HEK293 (cell line): ENCODE measurements around the gene IL4R.

ENCODE experiments used
- CTCF ChIA-PET: fragments of 350-600 bp; formaldehyde crosslinking; extraction: SDS; loops from one replicate; lab custom pipeline; 2021; ENCODE audit warnings: antibody characterized with exemption; lab: Yijun Ruan, JAX
- POLR2A ChIA-PET: fragments of 300-600 bp; formaldehyde crosslinking; extraction: SDS; loops from one replicate; lab custom pipeline; 2020; ENCODE audit warnings: antibody characterized with exemption, inconsistent platforms; lab: Yijun Ruan, JAX
- H3K27ac ChIP-seq: fragments of 200-500 bp; sonication (Bioruptor generic); 2 replicates; pipeline ENCODE4 v1.5.1; 2014; ENCODE audit warnings: low read depth, low read length, control low read depth, inconsistent platforms; ENCODE audit errors: extremely low read depth
- H3K36me3 ChIP-seq, 2 experiments: fragments of 200-500 bp in 1 of 2; sonication (Bioruptor generic) in 1 of 2; 1 replicate in 1 of 2; 2 replicates in 1 of 2; pipeline ENCODE4 v1.5.1; 2014 to 2017; ENCODE audit warnings: inconsistent platforms in 2 of 2, low read length in 2 of 2; ENCODE audit not compliant: control insufficient read depth in 2 of 2, insufficient read depth in 1 of 2
- H3K4me1 ChIP-seq: fragments of 200-500 bp; sonication (Bioruptor generic); 2 replicates; pipeline ENCODE4 v1.5.1; 2014; ENCODE audit warnings: mild to moderate bottlenecking, low read length, inconsistent platforms; ENCODE audit not compliant: control insufficient read depth, insufficient read depth
- H3K4me3 ChIP-seq: 2 replicates; pipeline ENCODE4 v1.5.1; 2011; ENCODE audit warnings: low read depth, mild to moderate bottlenecking, control low read depth, low read length, moderate library complexity
- H3K9me3 ChIP-seq: fragments of 200-500 bp; sonication (Bioruptor generic); 2 replicates; pipeline ENCODE4 v1.5.1; 2014; ENCODE audit warnings: low read depth, low read length, inconsistent platforms; ENCODE audit not compliant: control insufficient read depth, insufficient read depth
- ATF2 ChIP-seq: fragments of 450-650 bp; formaldehyde crosslinking; IDR thresholded peaks from 2 replicates; pipeline ENCODE4 v1.5.1; 2016; ENCODE audit warnings: missing biosample characterization, missing genetic modification characterization, low read depth
- FEZF1 ChIP-seq: fragments of 450-650 bp; formaldehyde crosslinking; IDR thresholded peaks from 2 replicates; pipeline ENCODE4 v1.5.1; 2016; ENCODE audit warnings: missing biosample characterization, missing genetic modification characterization
- HOXA7 ChIP-seq: sonication (generic); formaldehyde crosslinking; IDR thresholded peaks from 2 replicates; pipeline ENCODE4 v1.8.1; 2022; ENCODE audit warnings: missing genetic modification reagents, borderline replicate concordance
- IKZF3 ChIP-seq: fragments of 450-650 bp; IDR thresholded peaks from 2 replicates; pipeline ENCODE4 v1.5.0; 2018; ENCODE audit warnings: missing biosample characterization, mild to moderate bottlenecking, missing genetic modification characterization, moderate library complexity
- MZF1 ChIP-seq: fragments of 450-650 bp; formaldehyde crosslinking; IDR thresholded peaks from 2 replicates; pipeline ENCODE4 v1.5.1; 2017; ENCODE audit warnings: missing biosample characterization, missing genetic modification characterization, borderline replicate concordance
- OSR2 ChIP-seq: fragments of 450-650 bp; formaldehyde crosslinking; IDR thresholded peaks from 2 replicates; pipeline ENCODE4 v1.5.1; 2016; ENCODE audit warnings: missing biosample characterization, missing genetic modification characterization
- REST ChIP-seq: fragments of 450-650 bp; formaldehyde crosslinking; IDR thresholded peaks from 2 replicates; pipeline ENCODE4 v1.5.1; 2016; ENCODE audit warnings: missing biosample characterization, missing genetic modification characterization
- ZBTB17 ChIP-seq: fragments of 450-650 bp; formaldehyde crosslinking; IDR thresholded peaks from 2 replicates; pipeline ENCODE4 v1.5.1; 2016; ENCODE audit warnings: missing biosample characterization, missing genetic modification characterization
- ZNF114 ChIP-seq: fragments of 450-650 bp; formaldehyde crosslinking; IDR thresholded peaks from 2 replicates; pipeline ENCODE4 v1.5.0; 2017; ENCODE audit warnings: missing biosample characterization, missing genetic modification characterization
- ZNF132 ChIP-seq: fragments of 450-650 bp; formaldehyde crosslinking; IDR thresholded peaks from 2 replicates; pipeline ENCODE4 v1.5.1; 2017; ENCODE audit warnings: missing biosample characterization, missing genetic modification characterization, borderline replicate concordance
- ZNF148 ChIP-seq: fragments of 450-650 bp; formaldehyde crosslinking; IDR thresholded peaks from 2 replicates; pipeline ENCODE4 v1.5.0; 2017; ENCODE audit warnings: missing biosample characterization, missing genetic modification characterization, borderline replicate concordance
- ZNF175 ChIP-seq: fragments of 450-650 bp; formaldehyde crosslinking; IDR thresholded peaks from 2 replicates; pipeline ENCODE4 v1.5.1; 2016; ENCODE audit warnings: missing biosample characterization, missing genetic modification characterization
- ZNF18 ChIP-seq: fragments of 450-650 bp; formaldehyde crosslinking; IDR thresholded peaks from 2 replicates; pipeline ENCODE4 v1.5.1; 2016; ENCODE audit warnings: missing biosample characterization, missing genetic modification characterization
- ZNF214 ChIP-seq: fragments of 450-650 bp; formaldehyde crosslinking; IDR thresholded peaks from 2 replicates; pipeline ENCODE4 v1.5.1; 2017; ENCODE audit warnings: missing biosample characterization, mild to moderate bottlenecking, missing genetic modification characterization, borderline replicate concordance
- ZNF223 ChIP-seq: fragments of 450-650 bp; formaldehyde crosslinking; IDR thresholded peaks from 2 replicates; pipeline ENCODE4 v1.5.1; 2016; ENCODE audit warnings: missing biosample characterization, missing genetic modification characterization
- ZNF239 ChIP-seq: fragments of 450-650 bp; formaldehyde crosslinking; IDR thresholded peaks from 2 replicates; pipeline ENCODE4 v1.5.1; 2016; ENCODE audit warnings: missing biosample characterization, missing genetic modification characterization
- ZNF280C ChIP-seq: fragments of 450-650 bp; formaldehyde crosslinking; IDR thresholded peaks from 2 replicates; pipeline ENCODE4 v1.5.1; 2016; ENCODE audit warnings: missing biosample characterization, missing genetic modification characterization
- ZNF324 ChIP-seq: fragments of 450-650 bp; formaldehyde crosslinking; IDR thresholded peaks from 2 replicates; pipeline ENCODE4 v1.5.1; 2016; ENCODE audit warnings: missing biosample characterization, missing genetic modification characterization
- ZNF626 ChIP-seq: fragments of 450-650 bp; sonication (Bioruptor Pico); formaldehyde crosslinking; IDR thresholded peaks from 2 replicates; pipeline ENCODE4 v1.5.1; 2018; ENCODE audit warnings: missing biosample characterization, missing genetic modification characterization, inconsistent platforms
- ZNF768 ChIP-seq: fragments of 450-650 bp; formaldehyde crosslinking; IDR thresholded peaks from 2 replicates; pipeline ENCODE4 v1.5.1; 2018; ENCODE audit warnings: missing biosample characterization, mild to moderate bottlenecking, missing genetic modification characterization
- ZXDB ChIP-seq: fragments of 450-650 bp; formaldehyde crosslinking; IDR thresholded peaks from 2 replicates; pipeline ENCODE4 v1.5.1; 2016; ENCODE audit warnings: missing biosample characterization, missing genetic modification characterization

IL4R gene

GRCh38 chr16:27334192-27334764 lies 20.5 kb downstream of the IL4R start:
- ChIA-PET CTCF (no interaction called here), POLR2A (no interaction called here)
- Histone ChIP-seq H3K4me3 (no peak overlapping the region), H3K4me1 (no peaks in the 10 kb centered on the region), H3K36me3 (peaks cover 0 to 8% of the 10 kb centered on the region in 2 experiments; a peak in 1 of 3 replicates), H3K27ac (no peak overlapping the region), H3K9me3 (no peaks in the 10 kb centered on the region)
- peak; percentile 73; the same call in 1 of the 2 replicates for TF ChIP-seq ZNF768
- TF ChIP-seq ZNF214 (tag by site-specific recombination), result no peak

GRCh38 chr16:27334838-27335237 lies 21.1 kb downstream of the IL4R start:
- Histone ChIP-seq H3K4me1 (no peaks in the 10 kb centered on the region), H3K4me3 (no peak overlapping the region), H3K9me3 (no peaks in the 10 kb centered on the region), H3K27ac (no peak overlapping the region), H3K36me3 (peaks cover 0 to 8% of the 10 kb centered on the region in 2 experiments; a peak in 1 of 3 replicates)
- no peak for TF ChIP-seq ZNF626
- no peak for TF ChIP-seq ZNF175 (tag by site-specific recombination)
- no peak for TF ChIP-seq ZBTB17 (tag by site-specific recombination)
- no peak for TF ChIP-seq ZNF148 (tag by site-specific recombination)
- no peak for TF ChIP-seq OSR2 (tag by site-specific recombination)
- TF ChIP-seq ZNF239 (tag by site-specific recombination), result no peak
- TF ChIP-seq FEZF1 (tag by site-specific recombination), result no peak
- no peak for TF ChIP-seq ZNF132 (tag by site-specific recombination)
- TF ChIP-seq ZNF223 (tag by site-specific recombination), result no peak
- TF ChIP-seq REST (tag by site-specific recombination), result no peak
- no peak for TF ChIP-seq ZNF18 (tag by site-specific recombination)
- TF ChIP-seq ZNF324, result no peak
- TF ChIP-seq ZNF114 (tag by site-specific recombination), result no peak
- no peak for TF ChIP-seq ZXDB (tag by site-specific recombination)
- TF ChIP-seq HOXA7 (CRISPR knock-in tag), result no peak
- no peak for TF ChIP-seq ATF2 (tag by site-specific recombination)
- TF ChIP-seq ZNF280C, result no peak
- TF ChIP-seq MZF1, result no peak
- TF ChIP-seq IKZF3 (tag by site-specific recombination), result no peak
- ChIA-PET POLR2A (no interaction called here), CTCF (interaction anchor here (0.6 kb wide), 1 partner anchor 40 kb away, joined by 5 read pairs; no protein-coding TSS in a partner anchor)
